Measurements from ENCODE around the gene PLEKHA6. TPM values are rescaled to one million over a fixed set of nuclear protein-coding genes. Genes with fewer than 3 reads are reported as not detected.

The PLEKHA6 gene
- total RNA-seq, 1 experiment from 2014 or later: 2.1 TPM

DNA sequence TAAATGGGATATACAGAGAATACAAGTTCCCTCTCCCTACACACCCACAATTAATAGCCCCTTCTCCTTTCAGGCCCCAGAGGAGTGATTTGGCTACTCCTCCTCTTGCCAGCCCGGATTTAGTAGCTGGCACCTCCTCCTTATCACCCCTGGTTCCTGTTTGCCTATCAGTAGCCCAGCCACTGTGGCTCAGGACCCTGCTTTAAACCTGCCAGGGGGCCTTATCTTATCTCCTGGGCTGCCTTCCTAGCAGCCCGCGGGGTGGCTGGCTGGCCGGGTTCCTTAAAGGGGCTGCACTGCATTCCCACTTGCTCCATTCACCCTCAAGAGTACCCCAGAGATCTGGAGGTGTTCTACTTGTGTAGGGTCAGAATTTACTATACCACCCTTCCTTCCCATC lies 70.4 kb downstream of the PLEKHA6 start:
- H3K27me3 ChIP-seq (ENCODE audit: insufficient read depth, low read length): no peaks in the 10 kb centered on the region; the same call in 1 of the 2 replicates
- TF ChIP-seq, protein P1, sequence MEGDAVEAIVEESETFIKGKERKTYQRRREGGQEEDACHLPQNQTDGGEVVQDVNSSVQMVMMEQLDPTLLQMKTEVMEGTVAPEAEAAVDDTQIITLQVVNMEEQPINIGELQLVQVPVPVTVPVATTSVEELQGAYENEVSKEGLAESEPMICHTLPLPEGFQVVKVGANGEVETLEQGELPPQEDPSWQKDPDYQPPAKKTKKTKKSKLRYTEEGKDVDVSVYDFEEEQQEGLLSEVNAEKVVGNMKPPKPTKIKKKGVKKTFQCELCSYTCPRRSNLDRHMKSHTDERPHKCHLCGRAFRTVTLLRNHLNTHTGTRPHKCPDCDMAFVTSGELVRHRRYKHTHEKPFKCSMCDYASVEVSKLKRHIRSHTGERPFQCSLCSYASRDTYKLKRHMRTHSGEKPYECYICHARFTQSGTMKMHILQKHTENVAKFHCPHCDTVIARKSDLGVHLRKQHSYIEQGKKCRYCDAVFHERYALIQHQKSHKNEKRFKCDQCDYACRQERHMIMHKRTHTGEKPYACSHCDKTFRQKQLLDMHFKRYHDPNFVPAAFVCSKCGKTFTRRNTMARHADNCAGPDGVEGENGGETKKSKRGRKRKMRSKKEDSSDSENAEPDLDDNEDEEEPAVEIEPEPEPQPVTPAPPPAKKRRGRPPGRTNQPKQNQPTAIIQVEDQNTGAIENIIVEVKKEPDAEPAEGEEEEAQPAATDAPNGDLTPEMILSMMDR (conservative IDR thresholded peaks at IDR 0.05): no peak
- no peaks in the 10 kb centered on the region for H3K79me1 ChIP-seq (ENCODE audit: insufficient read depth, low read depth, low read length, poor library complexity, severe bottlenecking)
- H4K91ac ChIP-seq (ENCODE audit: insufficient read length, low read depth, low read length): no peak overlapping the region
- H3K4ac ChIP-seq (ENCODE audit: low read depth, low read length): no peak overlapping the region
- peak overlapping the region in 1 of 3 experiments; percentile 85; a peak in 2 of 7 replicates for H3K27ac Mint-ChIP-seq
- H2BK20ac ChIP-seq (ENCODE audit: low read depth, low read length, poor library complexity, severe bottlenecking): no peak overlapping the region
- no peak overlapping the region for H4K5ac ChIP-seq (ENCODE audit: insufficient read length, low read depth, low read length)
- H2AFZ ChIP-seq (ENCODE audit: low read length): no peak overlapping the region
- H3K14ac ChIP-seq (ENCODE audit: insufficient read depth, low read length): no peak overlapping the region
- no peak overlapping the region for H3K4me2 ChIP-seq (ENCODE audit: insufficient read depth, insufficient read length, low read length)
- peaks cover 12% of the 10 kb centered on the region for H3K4me1 ChIP-seq (ENCODE audit: insufficient read depth, low read length)
- peak overlapping the region in 1 of 2 experiments; percentile 47; a peak in 1 of 5 replicates for H3K4me3 Mint-ChIP-seq
- H4K20me1 ChIP-seq (ENCODE audit: control insufficient read depth, insufficient read depth, insufficient read length): no peaks in the 10 kb centered on the region
- no peaks in the 10 kb centered on the region for H3K9me3 ChIP-seq (ENCODE audit: control insufficient read depth, low read depth, low read length)
- no peak for DNase-seq
- peaks cover 3% of the 10 kb centered on the region; the same call in 1 of the 2 replicates for H3K27me3 Mint-ChIP-seq (ENCODE audit: low read depth)
- H2AK5ac ChIP-seq (ENCODE audit: insufficient read length, low read length): no peak overlapping the region
- H3K23ac ChIP-seq (ENCODE audit: insufficient read length, low read depth, low read length): no peak overlapping the region
- H2BK12ac ChIP-seq (ENCODE audit: insufficient read length, low read depth, low read length): no peak overlapping the region
- no peaks in the 10 kb centered on the region for H3K23me2 ChIP-seq (ENCODE audit: insufficient read length, low read depth, low read length, poor library complexity, severe bottlenecking)
- H3K18ac ChIP-seq (ENCODE audit: insufficient read length, low read depth, low read length): no peak overlapping the region
- no peak overlapping the region for H3K9ac ChIP-seq (ENCODE audit: extremely low read depth, insufficient read length, low read length)
- H2BK15ac ChIP-seq (ENCODE audit: low read depth, low read length): no peak overlapping the region
- H3K27ac ChIP-seq (ENCODE audit: insufficient read length, low read depth, low read length): no peak overlapping the region
- H3K4me1 Mint-ChIP-seq: peaks cover 31 to 40% of the 10 kb centered on the region in 2 experiments
- H3K9me3 Mint-ChIP-seq: no peaks in the 10 kb centered on the region
- no peak overlapping the region for H4K8ac ChIP-seq (replicated peaks; ENCODE audit: insufficient read length, low read depth, low read length)
- no peak overlapping the region for H3T11ph ChIP-seq (ENCODE audit: low read length)
- WGBS (ENCODE audit: extremely low coverage, insufficient read length, low lambda C conversion rate): no CpG with 5 or more reads among the region's 4 CpGs
- H2BK5ac ChIP-seq (ENCODE audit: insufficient read length, low read length): no peak overlapping the region
- no peak overlapping the region for H3K56ac ChIP-seq (ENCODE audit: insufficient read length, low read depth, low read length)
- no peaks in the 10 kb centered on the region for H3K79me2 ChIP-seq (ENCODE audit: insufficient read depth, low read length)
- H3K36me3 Mint-ChIP-seq (ENCODE audit: insufficient read depth in 1 of 3, low read depth in 3 of 3): no peaks in the 10 kb centered on the region
- no peak overlapping the region for H2BK120ac ChIP-seq (ENCODE audit: low read depth, low read length, poor library complexity, severe bottlenecking)
